HT-29 (cell line): ENCODE results near the gene ABCB9. TPM values are rescaled to one million over a fixed set of nuclear protein-coding genes. Genes with fewer than 3 reads are reported as not detected.
A peak's percentile ranks its signal among the peaks of the same experiment; 100 is the strongest.

Experiments used
- DNase-seq: peaks from one replicate; pipeline ENCODE4 v3.0.0-alpha.2; 2015; ENCODE audit warnings: low spot score
- total RNA-seq: library from RNA; depleted of rRNA; stranded (reverse); fragments of >200 nt; shearing (Covaris generic); gene quantifications from 2 replicates; pipeline ENCODE4 v1.2.3, GENCODE V29; 2014

ABCB9 gene
- total RNA-seq, 1 experiment from 2014 or later: 7.3 TPM

DNA sequence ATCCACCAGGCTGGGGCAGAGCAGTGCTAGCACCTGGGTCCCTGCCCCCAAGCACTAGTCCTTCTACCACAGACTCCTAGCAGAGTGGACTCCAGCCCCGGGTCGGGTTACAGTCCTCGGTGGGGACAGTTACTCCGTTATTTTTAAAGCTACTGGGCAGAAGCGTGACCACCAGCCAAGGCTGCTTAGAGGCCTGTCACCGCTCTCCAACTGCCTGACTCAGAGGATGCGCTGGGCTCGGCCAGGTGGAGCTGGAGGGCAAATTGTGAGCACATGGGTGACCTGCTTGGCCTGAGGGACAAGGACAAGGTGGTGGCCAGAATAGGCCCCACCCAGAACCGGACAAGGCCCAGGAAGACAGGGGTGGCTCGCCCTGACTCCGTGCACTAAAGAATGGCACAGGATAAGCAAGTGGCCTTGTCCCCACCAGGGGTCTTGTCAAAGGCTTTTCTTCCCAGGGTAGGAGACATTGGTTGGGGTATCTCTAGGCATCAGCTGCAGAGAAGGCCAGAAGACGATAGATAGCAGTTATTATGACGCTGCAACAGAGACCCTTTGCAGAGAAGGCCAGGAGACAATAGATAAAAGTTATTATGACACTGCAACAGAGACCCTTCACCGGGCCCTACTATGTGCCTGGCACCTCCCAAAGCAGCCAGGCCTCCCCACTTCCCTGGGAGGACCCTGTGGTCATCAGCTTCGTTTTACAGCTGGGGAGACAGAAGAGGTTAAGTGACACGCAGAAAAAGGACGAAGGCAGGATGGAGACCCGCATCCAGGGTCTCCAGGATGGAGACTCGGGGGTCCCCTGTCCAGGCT lies 1.6 kb downstream of the ABCB9 start:
- no peak for DNase-seq

DNA sequence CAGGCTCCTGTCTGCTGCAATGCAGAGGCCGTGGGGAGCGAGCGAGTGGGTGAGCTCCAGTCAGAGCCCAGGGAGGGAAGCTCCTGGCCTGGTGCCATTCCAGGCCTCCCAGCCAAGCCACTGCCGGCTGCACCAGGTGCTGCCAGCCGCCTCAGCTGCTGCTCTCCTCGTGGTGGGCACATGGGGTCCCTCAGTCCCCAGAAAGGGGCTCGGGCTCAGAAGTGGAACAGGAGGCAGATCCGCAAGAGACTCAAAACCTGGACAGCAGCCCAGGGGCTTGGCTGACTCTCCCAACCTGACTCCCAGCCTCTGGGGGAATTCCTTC lies 2.4 kb downstream of the ABCB9 start:
- DNase-seq: no peak

DNA sequence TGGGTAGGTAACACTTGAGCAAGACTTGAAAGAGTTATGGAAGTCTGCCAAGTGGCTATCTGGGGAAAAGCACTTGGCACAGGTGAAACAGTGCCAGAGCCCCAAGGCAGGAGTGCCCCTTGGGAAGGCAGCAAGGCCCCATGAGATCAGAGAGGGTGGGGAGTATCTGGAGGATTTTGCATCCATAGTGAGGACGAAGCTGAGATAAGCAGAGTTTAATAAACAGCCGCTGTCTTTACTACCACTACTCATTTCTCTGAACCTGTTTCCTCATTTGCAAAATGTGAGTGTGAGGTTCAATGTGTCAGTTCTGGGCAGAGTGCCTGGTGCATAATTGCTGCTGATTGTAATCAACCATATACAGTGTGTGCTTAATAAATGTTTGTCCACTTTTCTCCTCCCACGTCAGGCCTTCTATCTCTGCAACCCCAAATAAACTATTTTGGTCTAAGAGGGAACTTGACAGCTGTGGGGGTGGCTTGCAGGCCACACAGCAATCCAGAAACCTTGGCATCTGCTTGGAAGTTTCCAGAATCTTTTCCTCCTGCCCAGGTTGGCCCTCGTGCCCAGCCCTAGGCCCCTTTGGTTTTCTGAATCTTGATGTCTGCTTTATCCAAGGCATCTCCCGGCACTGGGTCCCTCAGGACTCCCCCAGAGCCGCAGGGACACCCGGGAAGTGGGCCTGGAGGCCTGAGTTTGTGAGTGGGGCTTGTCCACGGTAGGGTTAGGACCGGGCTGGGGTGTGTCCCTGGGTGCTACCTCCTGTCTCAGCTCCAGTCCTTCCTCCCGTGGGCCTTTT lies 4.5 kb downstream of the ABCB9 start:
- peak; percentile 50 for DNase-seq

DNA sequence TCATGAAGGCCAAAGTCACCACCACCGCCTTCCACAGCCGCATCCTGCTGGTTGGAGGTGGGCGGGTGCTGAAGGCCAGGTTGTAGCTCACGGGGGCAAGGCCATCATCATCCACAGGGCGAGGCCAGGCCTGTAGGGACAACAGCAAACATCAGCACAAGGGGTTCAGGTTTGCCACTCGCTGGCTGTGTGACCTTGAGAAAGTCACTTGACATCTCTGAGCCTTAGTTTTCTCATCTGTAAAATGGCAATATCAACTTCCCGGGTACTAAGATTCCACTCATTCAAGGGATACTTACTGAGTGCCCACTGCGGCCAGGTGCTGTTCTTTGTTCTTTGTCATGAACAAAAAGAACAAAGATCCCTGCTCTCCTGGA lies 6.1 kb downstream of the ABCB9 start:
- no peak for DNase-seq

DNA sequence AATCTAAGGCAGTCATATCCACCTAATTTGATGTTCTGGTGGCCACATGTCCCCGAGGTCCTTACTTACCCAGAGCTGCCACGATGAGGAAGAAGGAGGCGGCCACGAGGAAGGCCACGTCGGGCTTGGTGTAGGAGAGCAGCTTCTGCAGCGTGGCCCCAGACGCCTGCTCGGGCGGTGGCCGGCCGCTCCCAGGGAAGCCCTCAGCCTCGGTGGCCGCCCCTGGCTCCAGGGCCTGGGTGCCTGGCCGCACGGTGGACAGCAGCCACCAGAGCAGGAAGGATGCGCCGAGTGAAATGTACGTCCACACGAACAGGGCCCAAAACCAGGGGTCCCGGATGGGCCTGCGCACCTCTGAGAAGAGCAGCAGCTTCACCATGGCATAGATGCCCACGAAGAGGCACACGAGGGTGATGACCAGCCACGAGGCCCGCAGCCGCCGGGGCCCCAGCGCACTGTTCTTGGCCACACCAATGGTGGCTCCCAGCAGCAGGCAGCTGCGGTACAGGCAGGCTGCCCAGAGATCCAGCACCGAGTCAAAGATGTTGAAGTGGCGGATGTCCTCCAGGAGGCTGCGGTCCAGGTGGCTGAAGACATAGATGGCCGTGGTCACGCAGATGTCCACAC lies 6.6 kb downstream of the ABCB9 start:
- DNase-seq: no peak

DNA sequence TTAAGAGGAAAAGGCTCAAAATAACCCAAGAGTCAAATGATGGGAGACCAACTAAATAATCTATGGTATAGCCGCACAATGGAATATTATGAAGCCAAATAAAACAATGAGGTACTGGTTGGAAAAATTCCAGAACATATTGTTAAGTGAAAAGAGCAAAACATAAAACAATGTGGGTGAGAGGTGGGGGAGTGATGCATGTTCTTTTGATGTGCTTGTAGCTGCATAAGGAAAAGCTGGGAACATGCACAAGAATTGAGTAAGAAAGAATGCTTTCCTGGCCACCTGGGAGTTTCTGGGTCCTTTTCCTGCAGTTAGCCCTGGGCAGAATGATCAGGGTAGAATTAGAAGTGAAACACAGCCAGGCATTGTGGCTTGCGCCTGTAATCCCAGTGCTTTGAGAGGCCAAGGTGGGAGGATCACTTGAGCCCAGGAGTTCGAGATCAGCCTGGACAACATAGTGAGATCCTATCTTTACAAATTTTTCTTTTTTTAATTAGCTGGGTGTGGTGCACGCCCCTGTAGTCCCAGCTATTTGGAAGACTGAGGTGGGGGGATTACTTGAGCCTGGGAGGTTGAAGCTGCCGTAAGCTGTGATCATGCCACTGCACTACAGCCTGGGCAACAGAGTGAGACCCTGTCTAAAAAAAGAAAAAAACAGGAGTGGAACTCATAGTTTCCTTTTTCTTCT lies 7.9 kb downstream of the ABCB9 start:
- DNase-seq: no peak

DNA sequence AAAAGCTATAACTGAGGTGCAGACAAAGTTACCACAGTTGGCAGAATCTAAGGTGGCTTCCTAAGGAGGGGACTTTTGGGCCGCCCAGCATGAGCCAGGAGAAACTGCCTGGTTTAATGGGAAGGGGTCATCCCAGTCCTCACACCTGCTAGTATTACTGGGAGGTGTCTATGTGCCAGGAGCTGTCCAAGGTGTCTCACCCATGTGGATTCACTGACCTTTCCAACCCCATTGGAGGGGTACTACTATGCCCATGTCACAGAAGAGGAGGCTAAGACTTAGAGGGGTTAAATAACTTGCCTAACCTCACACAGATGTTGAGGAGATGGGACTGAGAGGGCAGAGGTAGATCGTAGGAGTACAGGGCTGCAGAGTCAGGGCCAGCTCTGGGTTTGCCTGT lies 10.2 kb downstream of the ABCB9 start:
- no peak for DNase-seq

DNA sequence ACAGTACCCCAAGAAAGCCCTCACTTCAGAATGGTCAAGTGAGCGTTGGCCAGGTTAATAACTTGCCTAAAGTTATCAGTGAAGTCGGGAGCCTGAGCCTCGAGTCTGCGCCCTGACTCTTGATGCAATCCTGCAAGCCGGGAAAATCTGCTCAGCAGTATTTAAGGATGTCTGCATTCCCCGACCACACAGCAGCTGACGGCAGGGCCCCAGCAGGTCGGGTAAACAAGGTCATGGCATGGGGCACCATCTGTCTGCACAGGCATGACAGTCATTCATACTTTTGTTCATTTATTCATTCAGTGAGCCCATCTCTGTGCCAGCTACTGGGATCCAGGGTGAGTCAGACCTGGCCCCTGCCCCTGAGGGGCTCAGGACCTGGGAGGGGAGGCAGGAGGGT lies 11.1 kb downstream of the ABCB9 start:
- no peak for DNase-seq

DNA sequence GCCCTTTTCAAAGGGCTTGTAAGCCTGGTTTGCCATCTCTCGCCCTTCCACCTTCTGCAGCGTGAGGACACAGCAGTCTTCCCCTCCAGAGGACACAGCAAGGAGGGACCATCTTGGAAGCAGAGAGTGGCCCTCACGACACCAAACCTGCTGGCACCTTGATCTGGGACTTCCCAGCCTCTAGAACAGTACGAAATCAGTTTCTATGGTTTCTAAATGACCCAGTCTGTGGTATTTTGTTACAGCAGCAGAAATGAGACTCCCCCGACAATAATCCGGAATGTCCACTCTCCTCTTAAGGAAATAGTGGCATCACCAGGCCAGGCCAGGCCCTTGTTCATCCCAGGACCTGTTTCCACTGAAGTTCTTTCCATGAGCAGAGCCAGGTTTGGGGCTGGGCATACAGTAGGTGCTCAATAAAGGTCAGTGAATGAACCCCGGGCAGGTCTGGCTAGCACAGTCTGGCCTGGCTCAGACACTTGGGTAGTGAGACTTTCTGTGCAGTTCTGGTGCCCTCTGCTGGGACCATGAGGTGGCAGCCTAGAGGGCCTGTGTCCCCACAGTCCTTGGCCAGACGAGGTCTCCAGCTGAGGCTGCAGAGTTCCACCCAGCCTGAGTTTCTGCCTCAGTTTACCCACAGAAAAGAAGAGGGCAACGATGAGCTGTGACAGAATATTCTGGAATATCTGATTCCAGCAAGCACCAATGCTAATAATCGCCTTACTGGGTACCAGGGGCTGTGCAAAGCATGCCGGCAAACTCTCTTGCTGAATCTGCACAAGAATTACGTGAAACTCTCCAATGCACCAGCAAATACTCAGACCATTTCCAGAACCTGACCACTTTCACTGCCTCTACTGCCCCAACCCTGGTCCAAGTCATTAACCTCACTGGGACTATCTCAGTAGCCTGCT lies 14.0 kb downstream of the ABCB9 start:
- DNase-seq: peak; percentile 90

DNA sequence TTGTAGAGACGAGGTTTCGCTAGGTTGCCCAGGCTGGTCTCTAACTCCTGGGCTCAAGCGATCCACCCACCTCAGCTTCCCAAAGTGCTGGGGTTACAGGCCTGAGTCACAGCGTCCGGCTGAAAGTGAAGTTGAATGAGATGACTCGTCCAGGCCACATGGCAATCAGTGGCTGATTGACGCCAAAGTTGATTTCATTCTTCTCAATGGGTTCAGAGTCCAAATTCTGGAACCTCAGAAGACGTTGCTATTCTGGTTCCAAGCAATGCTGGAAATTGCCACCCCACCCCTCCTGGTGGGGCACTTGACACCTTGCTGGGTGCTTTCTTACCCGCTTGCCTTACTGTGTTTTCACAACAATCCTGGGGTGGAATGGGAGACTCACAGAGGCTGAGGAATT lies 14.9 kb downstream of the ABCB9 start:
- peak; percentile 81 for DNase-seq

DNA sequence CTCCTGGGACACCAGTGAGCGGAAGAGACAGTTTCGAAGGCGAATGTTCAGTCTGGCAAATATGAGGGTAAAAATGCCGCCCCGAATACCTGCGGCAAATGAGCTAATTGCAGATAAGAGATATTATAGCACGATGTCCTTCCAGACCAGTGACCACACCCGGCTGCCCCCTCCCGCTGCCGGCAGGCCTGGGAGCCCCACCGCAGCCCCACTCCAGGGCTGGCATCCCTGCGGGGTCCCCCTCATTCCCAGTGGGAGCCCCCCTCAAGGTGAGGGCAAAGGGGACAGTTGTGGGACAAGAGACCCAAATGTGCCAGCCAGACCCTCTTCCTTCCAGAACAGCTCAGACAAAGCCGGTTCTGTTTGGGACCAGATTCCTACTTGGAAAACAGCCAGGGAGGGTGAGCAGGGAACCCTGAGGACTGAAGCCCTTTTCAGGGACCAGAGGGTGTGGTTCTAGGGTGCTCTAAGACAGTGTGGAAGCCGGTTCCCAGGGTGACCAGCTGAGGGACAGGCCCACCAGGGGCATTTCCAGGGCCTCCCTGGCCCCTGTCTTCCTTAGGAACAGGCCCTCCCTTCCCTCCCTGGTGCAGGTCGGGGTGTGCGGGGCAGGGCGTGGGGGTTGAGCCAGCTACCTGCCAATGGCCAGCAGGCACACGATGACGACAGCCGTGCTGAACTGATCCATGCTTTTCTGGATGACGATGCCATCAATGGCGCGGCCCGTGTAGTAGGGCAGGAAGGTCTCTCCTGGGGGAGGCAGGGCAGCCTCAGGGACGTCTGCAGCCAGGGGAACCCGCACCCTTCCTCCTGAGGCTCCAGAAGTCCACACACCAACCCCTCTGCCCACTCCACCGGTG lies 16.2 kb downstream of the ABCB9 start:
- DNase-seq: no peak

DNA sequence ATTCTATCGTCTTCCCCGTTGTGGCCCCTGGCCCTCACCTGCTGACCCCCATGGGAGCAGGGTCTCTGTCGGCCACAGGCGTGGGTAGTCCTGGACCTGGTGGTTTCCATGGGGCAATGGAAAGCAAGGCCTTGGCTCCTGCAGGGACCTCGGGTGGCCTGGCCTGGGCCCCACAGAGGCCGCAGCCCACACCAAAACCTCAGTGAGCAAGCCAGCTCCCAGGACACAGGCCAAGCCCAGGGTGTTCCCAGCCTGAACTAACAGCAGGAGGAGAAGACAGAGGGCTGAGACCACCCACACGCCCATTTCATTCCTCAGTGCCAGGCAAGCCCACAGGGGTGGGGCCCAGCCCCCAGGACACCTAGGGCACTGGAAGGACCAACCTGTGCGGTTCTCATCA lies 16.9 kb downstream of the ABCB9 start:
- no peak for DNase-seq

DNA sequence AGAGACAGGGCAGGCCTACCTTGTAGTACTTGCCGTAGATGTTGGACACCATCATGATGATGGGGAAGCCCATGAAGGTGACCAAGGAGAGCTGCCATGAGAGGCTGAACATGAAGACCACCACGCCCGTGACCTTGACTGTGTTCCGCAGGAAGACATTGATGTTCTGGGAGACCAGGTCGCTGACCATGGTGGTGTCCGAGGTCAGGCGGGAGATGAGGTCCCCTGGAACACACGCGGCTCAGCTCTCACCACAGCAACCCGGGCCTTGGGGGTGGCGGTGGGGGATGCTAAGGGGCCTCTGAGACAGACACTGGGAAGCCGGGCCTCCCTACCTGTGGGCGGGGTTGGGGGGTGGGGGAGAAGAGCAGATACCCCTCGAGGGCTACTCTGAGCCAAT lies 17.7 kb downstream of the ABCB9 start:
- DNase-seq: no peak

DNA sequence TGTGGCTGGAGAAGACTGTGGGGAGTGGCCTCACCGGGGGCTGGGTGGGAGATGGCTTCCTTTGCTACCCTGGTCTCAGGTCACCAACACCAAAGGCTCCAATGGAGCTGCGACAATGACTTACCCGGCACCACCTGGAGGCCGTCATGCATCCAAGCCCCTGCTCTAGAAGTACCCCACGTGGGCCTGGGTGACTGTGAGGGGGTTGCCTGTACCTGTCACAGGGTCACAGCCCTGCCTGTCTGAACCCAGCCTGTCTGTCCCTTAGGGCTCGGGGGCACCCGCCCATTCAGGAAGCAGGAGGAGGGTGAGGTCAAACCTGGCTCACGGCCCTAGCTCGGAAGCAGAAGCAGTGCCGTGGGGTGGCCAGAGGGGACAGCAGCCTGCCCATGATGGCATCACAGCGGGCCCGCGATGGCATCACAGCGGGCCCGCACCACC lies 18.9 kb downstream of the ABCB9 start:
- peak; percentile 76 for DNase-seq

DNA sequence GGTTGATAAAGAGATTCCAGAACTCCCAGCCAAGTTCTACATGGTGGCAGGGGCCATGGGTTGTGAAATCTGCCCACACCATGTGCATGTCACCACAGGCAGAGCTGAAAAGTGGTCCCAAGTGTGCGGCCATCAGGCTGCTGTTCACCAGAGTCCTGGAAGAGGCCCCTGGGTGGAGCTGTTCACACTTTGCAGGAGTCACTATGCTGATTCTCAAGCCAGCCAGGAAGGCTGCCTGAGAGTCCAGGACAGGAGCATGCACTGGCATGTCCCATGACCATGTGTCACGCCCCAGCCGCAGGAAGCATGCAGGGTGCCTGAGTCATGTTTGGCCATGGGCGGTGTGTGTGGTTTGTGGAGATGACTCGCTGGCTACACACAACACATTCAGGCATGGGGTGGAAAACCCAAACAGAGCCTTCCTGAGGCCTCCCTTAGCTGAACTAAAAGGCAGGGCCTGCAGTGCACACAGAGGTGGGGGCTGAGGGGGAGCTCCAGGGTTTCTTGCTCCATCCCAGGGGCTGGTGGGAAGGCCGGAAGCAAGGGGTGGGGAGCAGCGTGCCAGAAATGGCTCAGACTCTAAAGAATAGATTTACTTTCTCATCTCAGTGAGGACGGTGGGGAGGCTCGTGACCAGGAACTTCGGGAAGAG lies 19.4 kb downstream of the ABCB9 start:
- DNase-seq: peak; percentile 94

DNA sequence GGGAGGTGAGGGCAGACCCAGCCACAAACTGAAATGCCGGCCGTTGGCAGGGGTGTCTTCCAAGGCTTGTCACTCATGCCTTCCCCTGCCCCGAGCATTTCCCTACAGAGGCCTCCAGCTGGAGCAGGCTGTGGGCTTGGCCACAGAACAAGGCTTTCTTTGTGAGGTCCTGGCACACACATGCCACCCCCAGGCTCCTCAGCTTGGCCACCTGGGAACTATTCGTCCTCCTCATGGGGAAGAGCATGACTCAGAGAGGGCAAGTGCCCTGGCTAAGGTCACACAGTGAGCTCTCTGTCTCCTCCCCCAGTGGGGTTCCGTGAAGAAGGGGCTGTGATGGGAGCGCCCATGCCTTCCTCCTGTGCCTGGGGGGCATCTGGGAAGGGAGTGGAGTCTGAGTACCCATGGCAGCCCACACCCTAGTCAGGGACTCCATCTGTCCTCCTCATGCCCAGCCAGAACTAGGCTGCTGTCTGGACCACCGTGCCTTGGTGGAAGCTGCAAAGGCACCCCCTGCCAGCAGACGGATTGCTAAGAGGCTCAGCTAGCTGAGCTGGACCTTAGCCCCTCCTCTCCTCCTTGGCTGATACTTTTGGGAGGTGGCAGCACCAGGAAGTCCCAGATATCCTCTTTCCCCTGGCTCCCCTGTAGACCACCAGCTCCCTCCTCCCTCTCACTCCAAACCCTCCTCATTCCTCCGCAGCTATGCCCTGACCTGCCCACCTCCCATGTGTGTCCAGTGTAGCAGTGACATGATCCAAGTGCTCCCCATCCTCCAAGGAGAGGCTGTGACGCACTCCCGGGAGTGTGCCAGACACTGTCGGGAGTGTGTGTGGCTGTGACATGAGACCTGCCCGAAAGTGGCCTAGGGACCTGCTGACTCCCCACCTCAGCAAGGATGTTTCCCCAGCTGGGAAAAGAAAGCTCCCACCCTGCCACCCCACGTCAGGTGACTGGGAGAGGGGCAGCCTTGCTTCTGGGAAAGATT lies 21.4 kb downstream of the ABCB9 start:
- DNase-seq: peak; percentile 80

DNA sequence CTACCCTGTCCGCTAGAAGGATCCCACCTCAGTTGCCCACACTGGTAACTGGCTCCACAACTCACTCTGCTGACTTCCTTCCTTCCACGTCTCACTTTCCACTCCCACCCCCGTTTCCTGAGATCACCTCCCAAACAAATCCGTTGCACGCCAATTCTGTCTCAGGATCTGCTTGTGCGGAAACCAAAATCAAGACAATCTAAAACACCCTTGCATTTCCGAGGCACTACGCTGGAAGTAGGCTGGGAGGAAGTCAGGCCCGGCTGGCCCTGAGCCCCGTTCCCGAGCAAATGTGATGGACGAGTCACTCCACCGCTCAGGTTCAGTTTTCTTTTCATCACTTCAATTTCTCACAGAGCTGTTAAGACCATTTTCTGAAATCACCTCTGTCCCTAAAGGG lies 23.1 kb downstream of the ABCB9 start:
- DNase-seq: no peak

DNA sequence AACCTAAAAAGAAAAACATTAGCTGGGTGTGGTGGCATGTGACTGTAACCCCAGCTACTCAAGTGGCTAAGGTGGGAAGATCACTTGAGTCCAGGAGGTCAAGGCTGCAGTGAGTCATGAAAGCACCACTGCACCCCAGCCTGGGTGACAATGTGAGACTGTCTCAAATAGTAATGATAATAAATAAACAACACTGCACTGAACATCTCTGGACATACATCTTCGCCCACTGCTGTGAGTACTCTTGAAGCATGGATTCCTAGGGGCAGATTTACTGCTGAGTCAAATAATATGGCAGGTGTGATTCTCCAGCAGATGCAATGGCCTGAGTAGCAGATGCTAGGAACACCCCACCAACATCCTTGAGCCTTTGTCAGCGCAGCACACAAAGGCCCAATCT lies 23.6 kb downstream of the ABCB9 start:
- no peak for DNase-seq
